Endothelial cell of umbilical vein (primary cell): ENCODE data around the gene SLC25A19. TPM values are rescaled to one million over a fixed set of nuclear protein-coding genes. Genes with fewer than 3 reads are reported as not detected.

Experiments
- BruUV-seq: library from RNA; stranded (reverse); fragments of 400-500 nt; replicated peaks from 2 replicates; lab custom pipeline; 2021; lab: Mats Ljungman, UMichigan
- CTCF ChIA-PET: fragments of 300-600, 350-600 bp; sonication (Branson Sonifier 250); formaldehyde crosslinking; loops from one replicate; lab custom pipeline; 2021; ENCODE audit warnings: antibody characterized with exemption, inconsistent platforms; lab: Charles Lee
- POLR2A ChIA-PET: fragments of 300-600, 350-600 bp; sonication (Branson Sonifier 250); formaldehyde crosslinking; loops from one replicate; lab custom pipeline; 2021; ENCODE audit warnings: antibody characterized with exemption, inconsistent platforms; lab: Charles Lee
- DNase-seq: peaks from one replicate; pipeline ENCODE4 v3.0.0-alpha.2; 2011; ENCODE audit warnings: low read depth, low spot score
- FAIRE-seq: peaks from 2 replicates; lab custom pipeline; 2011; peaks lifted over from hg19 to GRCh38; lab: Jason Lieb, UNC
- H2AFZ ChIP-seq: 2 replicates; pipeline ENCODE4 v1.6.0; 2012; ENCODE audit warnings: low read depth, low read length, control low read depth, inconsistent platforms
- H3K27ac ChIP-seq: 2 replicates; pipeline ENCODE4 v1.5.1; 2011; ENCODE audit warnings: low read depth, mild to moderate bottlenecking, control low read depth, low read length, moderate library complexity; ENCODE audit not compliant: insufficient read depth
- H3K27me3 ChIP-seq, 2 experiments: 2 replicates each; pipeline versions ENCODE4 v1.6.0 to v1.6.1; 2011; ENCODE audit warnings: low read length in 2 of 2, mixed read lengths in 1 of 2; ENCODE audit not compliant: control insufficient read depth in 2 of 2, insufficient read depth in 2 of 2
- H3K36me3 ChIP-seq, 2 experiments: 2 replicates in 1 of 2; 3 replicates in 1 of 2; pipeline ENCODE4 v1.5.1; 2011; ENCODE audit warnings: low read length in 2 of 2, mild to moderate bottlenecking in 1 of 2, moderate library complexity in 1 of 2; ENCODE audit not compliant: control insufficient read depth in 2 of 2, insufficient read depth in 2 of 2; ENCODE audit errors: extremely low read depth in 1 of 2
- H3K4me1 ChIP-seq: 3 replicates; pipeline ENCODE4 v1.5.1; 2011; ENCODE audit warnings: mild to moderate bottlenecking, low read length; ENCODE audit not compliant: control insufficient read depth, insufficient read depth; ENCODE audit errors: extremely low read depth
- H3K4me2 ChIP-seq: 2 replicates; pipeline ENCODE4 v1.6.1; 2011; ENCODE audit warnings: low read length, control low read depth, mixed read lengths; ENCODE audit not compliant: insufficient read depth
- H3K4me3 ChIP-seq, 3 experiments: fragments of 200-600 bp in 1 of 3; sonication (generic), shearing (Covaris generic) in 1 of 3; replicated peaks in 1 of 3; 2 replicates each; pipeline ENCODE4 v1.5.1; 2011 to 2016; ENCODE audit warnings: control low read depth in 3 of 3, low read length in 3 of 3, mild to moderate bottlenecking in 2 of 3, inconsistent platforms in 1 of 3, low read depth in 1 of 3, moderate library complexity in 1 of 3; ENCODE audit not compliant: insufficient read depth in 1 of 3
- H3K79me2 ChIP-seq: 2 replicates; pipeline ENCODE4 v1.6.0; 2012; ENCODE audit warnings: low read length, inconsistent platforms; ENCODE audit not compliant: control insufficient read depth, insufficient read depth
- H3K9ac ChIP-seq: replicated peaks from 2 replicates; pipeline ENCODE3; 2011; ENCODE audit warnings: low read length, control low read depth; ENCODE audit not compliant: insufficient read depth; ENCODE audit errors: extremely low read depth
- H3K9me1 ChIP-seq: replicated peaks from 3 replicates; pipeline ENCODE4 v1.6.0; 2011; ENCODE audit warnings: mild to moderate bottlenecking, low read length; ENCODE audit not compliant: control insufficient read depth, insufficient read depth; ENCODE audit errors: extremely low read depth
- H3K9me3 ChIP-seq: replicated peaks from 2 replicates; pipeline ENCODE4 v1.5.1; 2012; ENCODE audit warnings: low read length, inconsistent platforms; ENCODE audit not compliant: control insufficient read depth, insufficient read depth
- H4K20me1 ChIP-seq: replicated peaks from 2 replicates; pipeline ENCODE3; 2011; ENCODE audit warnings: mild to moderate bottlenecking, low read length; ENCODE audit not compliant: control insufficient read depth, insufficient read depth; ENCODE audit errors: extremely low read depth
- EZH2 ChIP-seq: IDR thresholded peaks from 2 replicates; pipeline ENCODE4 v1.6.1; 2012; ENCODE audit warnings: borderline replicate concordance, low read depth, mild to moderate bottlenecking, moderate library complexity, low read length, inconsistent platforms; ENCODE audit not compliant: severe bottlenecking
- FOS ChIP-seq: IDR thresholded peaks from 2 replicates; pipeline ENCODE4 v1.6.1; 2011; ENCODE audit warnings: mild to moderate bottlenecking, low read length, moderate library complexity, borderline replicate concordance; ENCODE audit not compliant: insufficient read depth
- GATA2 ChIP-seq: IDR thresholded peaks from 2 replicates; pipeline ENCODE4 v1.7.0; 2011; ENCODE audit warnings: low read depth, mild to moderate bottlenecking, moderate library complexity, mixed read lengths, low read length; ENCODE audit not compliant: insufficient read length, insufficient read depth
- JUN ChIP-seq: IDR thresholded peaks from 2 replicates; pipeline ENCODE4 v1.6.1; 2011; ENCODE audit warnings: borderline replicate concordance, low read depth; ENCODE audit not compliant: insufficient read length, insufficient read depth
- MAX ChIP-seq: IDR thresholded peaks from 2 replicates; pipeline ENCODE4 v1.6.1; 2011; ENCODE audit not compliant: insufficient read depth, insufficient read length
- MYC ChIP-seq: IDR thresholded peaks from one replicate; pipeline ENCODE4 v1.6.1; 2011; ENCODE audit warnings: mild to moderate bottlenecking, low read depth, low read length
- POLR2A ChIP-seq: IDR thresholded peaks from 2 replicates; pipeline ENCODE4 v1.6.1; 2012; ENCODE audit warnings: low read depth, mild to moderate bottlenecking, control low read depth, low read length
- POLR2AphosphoS5 ChIP-seq: IDR thresholded peaks from 2 replicates; pipeline ENCODE4 v1.6.1; 2012; ENCODE audit warnings: low read depth, mild to moderate bottlenecking, control low read depth, low read length, moderate library complexity; ENCODE audit not compliant: insufficient read depth
- dilution Hi-C: fragments of 300-500 bp; cut with MboI; formaldehyde crosslinking; loops from one replicate; pipeline ENCODE4 v1.15.0; 2019; ENCODE audit warnings: low sequenced_read_pairs; ENCODE audit not compliant: extremely low pct_ligation_motif_present
- intact Hi-C: fragments of 100-400 bp; cut with micrococcal nuclease; formaldehyde crosslinking; loops from one replicate; pipeline ENCODE4 v1.10.0; 2022
- polyA plus RNA-seq, 4 experiments: library from polyadenylated mRNA; depleted of rRNA in 3 of 4; stranded (reverse) in 3 of 4; unstranded in 1 of 4; fragments of >200 nt; gene quantifications; 2 replicates each; pipeline versions ENCODE4 v1.2.1 to v1.2.3, GENCODE V29; 2011 to 2012; ENCODE audit warnings: missing spikeins in 1 of 4
- total RNA-seq: library from RNA; stranded (reverse); gene quantifications from 2 replicates; pipeline ENCODE4 v1.2.3, GENCODE V29; 2021
- TF ChIP-seq, protein P1 (sequence below), 2 donors: IDR thresholded peaks; 1 replicate in 1 of 2; 2 replicates in 1 of 2; pipeline ENCODE4 v1.5.1; 2011; ENCODE audit warnings: low read length in 2 of 2, mild to moderate bottlenecking in 2 of 2, moderate library complexity in 2 of 2, control low read depth in 1 of 2, inconsistent platforms in 1 of 2, low read depth in 1 of 2; ENCODE audit not compliant: insufficient read depth in 1 of 2; ENCODE audit errors: extremely low read depth in 1 of 2

Gene SLC25A19
- total and polyA plus RNA-seq, 2 donors (not counting 3 experiments of a cell fraction or from before 2014, with no cell fraction given): 20.6 to 20.9 TPM

DNA sequence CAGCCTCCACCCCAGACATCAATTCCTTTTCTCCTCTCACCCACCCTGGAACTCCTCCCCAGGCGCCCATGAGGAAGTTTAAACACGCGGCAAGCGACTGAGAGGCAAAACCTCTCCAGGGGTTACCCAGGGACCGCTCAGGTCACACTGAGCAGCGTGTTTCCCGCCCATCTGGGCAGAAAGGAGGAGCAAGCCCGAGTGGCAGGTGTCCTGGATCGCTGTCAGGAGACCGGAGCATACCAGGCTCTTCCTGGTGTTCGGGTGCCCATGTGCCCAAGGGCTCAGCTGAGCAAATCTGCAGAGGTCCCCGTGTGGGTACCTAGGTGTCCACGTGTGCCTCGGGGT is 491 bp downstream of the SLC25A19 start:
- dilution Hi-C loops: no loop called here
- CTCF ChIA-PET: interaction anchor here (0.8 to 2.4 kb wide), 11 partner anchors 19 to 228 kb away, joined by 3 to 68 read pairs (median 6); partner anchors contain the start of genes GGA3, GRB2, MIF4GD and MRPS7
- FAIRE-seq (no peak), DNase-seq (no peak)
- Histone ChIP-seq H3K4me1 (peaks cover 8% of the 10 kb centered on the region), H3K4me2 (peak overlapping the region; percentile 83), H3K9me1 (no peaks in the 10 kb centered on the region), H3K4me3 (peak overlapping the region; percentile 66 to 85 (median 75)), H3K27ac (no peak overlapping the region), H3K9me3 (no peaks in the 10 kb centered on the region), H2AFZ (peak overlapping the region; percentile 85), H3K79me2 (peaks cover 8% of the 10 kb centered on the region), H3K9ac (peak overlapping the region; percentile 72), H3K27me3 (no peaks in the 10 kb centered on the region), H4K20me1 (no peaks in the 10 kb centered on the region), H3K36me3 (peaks cover 0 to 10% of the 10 kb centered on the region in 2 experiments)
- BruUV-seq: TSS peak; percentile 41
- POLR2A ChIA-PET: interaction anchor here (0.6 to 1.7 kb wide), 7 partner anchors 11 to 151 kb away, joined by 3 to 17 read pairs (median 4); partner anchors contain the start of genes GGA3, GRB2, MIF4GD and MRPS7
- TF ChIP-seq GATA2 (no peak), JUN (no peak), POLR2A (no peak), MAX (no peak), MYC (no peak), FOS (no peak), POLR2AphosphoS5 (no peak), EZH2 (no peak)
- TF ChIP-seq, protein P1, sequence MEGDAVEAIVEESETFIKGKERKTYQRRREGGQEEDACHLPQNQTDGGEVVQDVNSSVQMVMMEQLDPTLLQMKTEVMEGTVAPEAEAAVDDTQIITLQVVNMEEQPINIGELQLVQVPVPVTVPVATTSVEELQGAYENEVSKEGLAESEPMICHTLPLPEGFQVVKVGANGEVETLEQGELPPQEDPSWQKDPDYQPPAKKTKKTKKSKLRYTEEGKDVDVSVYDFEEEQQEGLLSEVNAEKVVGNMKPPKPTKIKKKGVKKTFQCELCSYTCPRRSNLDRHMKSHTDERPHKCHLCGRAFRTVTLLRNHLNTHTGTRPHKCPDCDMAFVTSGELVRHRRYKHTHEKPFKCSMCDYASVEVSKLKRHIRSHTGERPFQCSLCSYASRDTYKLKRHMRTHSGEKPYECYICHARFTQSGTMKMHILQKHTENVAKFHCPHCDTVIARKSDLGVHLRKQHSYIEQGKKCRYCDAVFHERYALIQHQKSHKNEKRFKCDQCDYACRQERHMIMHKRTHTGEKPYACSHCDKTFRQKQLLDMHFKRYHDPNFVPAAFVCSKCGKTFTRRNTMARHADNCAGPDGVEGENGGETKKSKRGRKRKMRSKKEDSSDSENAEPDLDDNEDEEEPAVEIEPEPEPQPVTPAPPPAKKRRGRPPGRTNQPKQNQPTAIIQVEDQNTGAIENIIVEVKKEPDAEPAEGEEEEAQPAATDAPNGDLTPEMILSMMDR (IDR thresholded peaks at IDR 0.05; ENCODE audit: extremely low read depth in 1 of 2, insufficient read depth in 1 of 2, low read depth in 1 of 2, low read length in 2 of 2): no peak
- intact Hi-C loops: loop anchor here (1.0 to 2.0 kb wide), 4 partner anchors 18 to 227 kb away; partner anchors contain the start of genes CASKIN2, GRB2 and MIF4GD
